HCT116 (cell line): ENCODE results near the gene CDHR1. TPM values are rescaled to one million over a fixed set of nuclear protein-coding genes. Genes with fewer than 3 reads are reported as not detected.

Experiments used
- ATAC-seq: fragments of 200-7000 bp; cut with Tn5 transposase; 2 replicates; pipeline ENCODE4 v1.9.1; 2020; ENCODE audit warnings: mild to moderate bottlenecking, moderate library complexity
- BruUV-seq: library from RNA; stranded (reverse); fragments of 400-500 nt; replicated peaks from 2 replicates; lab custom pipeline; 2021; lab: Mats Ljungman, UMichigan
- CTCF ChIA-PET: fragments of 300-600 bp; sonication (Branson Sonifier 250); formaldehyde crosslinking; loops from one replicate; lab custom pipeline; 2021; ENCODE audit warnings: antibody characterized with exemption; lab: Charles Lee
- POLR2A ChIA-PET: fragments of 300-600, 350-600 bp; sonication (Branson Sonifier 250); formaldehyde crosslinking; loops from one replicate; lab custom pipeline; 2021; ENCODE audit warnings: antibody characterized with exemption; lab: Charles Lee
- RAD21 ChIA-PET, 2 experiments: fragments of 300-600 bp; sonication (Branson Sonifier 250); formaldehyde crosslinking; loops; one replicate each; lab custom pipeline; 2023; ENCODE audit warnings: low total read pairs in 2 of 2; ENCODE audit not compliant: uncharacterized antibody in 2 of 2, unreplicated experiment in 2 of 2, low non-redundant PET in 1 of 2; lab: Charles Lee
- DNase-seq: peaks from one replicate; pipeline ENCODE4 v3.0.0-alpha.2; 2010; ENCODE audit warnings: low read depth, low spot score
- H2AFZ ChIP-seq: fragments of 200-600 bp; shearing (Covaris generic), sonication (generic); 2 replicates; pipeline ENCODE4 v1.6.1; 2017; ENCODE audit warnings: low read depth, mixed run types, mixed read lengths, antibody characterized with exemption, low read length; ENCODE audit not compliant: poor library complexity, severe bottlenecking
- H3K27ac ChIP-seq: 2 replicates; pipeline ENCODE4 v1.5.1; 2012; ENCODE audit warnings: low read depth, low read length
- H3K27me3 ChIP-seq: fragments of 200-600 bp; sonication (generic); 2 replicates; pipeline ENCODE4 v1.6.1; 2016; ENCODE audit warnings: mixed run types, low read length, mixed read lengths; ENCODE audit not compliant: insufficient read depth
- H3K36me3 ChIP-seq, 2 experiments: fragments of 200-500 bp in 1 of 2; fragments of 200-600 bp in 1 of 2; sonication (Bioruptor generic) in 1 of 2; sonication (generic) in 1 of 2; 2 replicates each; pipeline versions ENCODE4 v1.5.1 to v1.6.1; 2014 to 2016; ENCODE audit warnings: low read length in 2 of 2, inconsistent platforms in 1 of 2, mixed read lengths in 1 of 2, mixed run types in 1 of 2; ENCODE audit not compliant: insufficient read depth in 2 of 2, control insufficient read depth in 1 of 2
- H3K4me1 ChIP-seq, 2 experiments: fragments of 200-600 bp in 1 of 2; sonication (generic) in 1 of 2; 2 replicates each; pipeline versions ENCODE4 v1.5.1 to v1.6.1; 2012 to 2017; ENCODE audit warnings: low read length in 2 of 2, inconsistent platforms in 1 of 2, mild to moderate bottlenecking in 1 of 2, mixed read lengths in 1 of 2, mixed run types in 1 of 2, moderate library complexity in 1 of 2; ENCODE audit not compliant: insufficient read depth in 2 of 2, control insufficient read depth in 1 of 2
- H3K4me2 ChIP-seq: fragments of 200-600 bp; sonication (generic); 2 replicates; pipeline ENCODE4 v1.6.1; 2017; ENCODE audit warnings: mixed run types, low read length, mixed read lengths
- H3K4me3 ChIP-seq, 2 experiments: fragments of 200-600 bp in 1 of 2; sonication (generic) in 1 of 2; replicated peaks in 1 of 2; 2 replicates each; pipeline ENCODE4 v1.5.1; 2011 to 2016; ENCODE audit warnings: low read length in 2 of 2, control low read depth in 1 of 2, low read depth in 1 of 2, mild to moderate bottlenecking in 1 of 2, mixed read lengths in 1 of 2, mixed run types in 1 of 2
- H3K79me2 ChIP-seq: fragments of 200-600 bp; sonication (generic); 2 replicates; pipeline ENCODE4 v1.6.1; 2017; ENCODE audit warnings: mild to moderate bottlenecking, mixed run types, low read length, moderate library complexity, mixed read lengths; ENCODE audit not compliant: insufficient read depth
- H3K9ac ChIP-seq: fragments of 200-600 bp; sonication (generic); 2 replicates; pipeline ENCODE4 v1.6.1; 2016; ENCODE audit warnings: low read length, mixed read lengths
- H3K9me2 ChIP-seq: fragments of 200-600 bp; sonication (generic), shearing (Covaris generic); 2 replicates; pipeline ENCODE4 v1.6.1; 2017; ENCODE audit warnings: mixed run types, mild to moderate bottlenecking, moderate library complexity; ENCODE audit not compliant: insufficient read depth
- H3K9me3 ChIP-seq, 2 experiments: fragments of 200-500 bp in 1 of 2; fragments of 200-600 bp in 1 of 2; sonication (Bioruptor generic) in 1 of 2; sonication (generic) in 1 of 2; 2 replicates each; pipeline ENCODE4 v1.6.1; 2014 to 2017; ENCODE audit warnings: low read length in 2 of 2, mixed read lengths in 2 of 2, inconsistent platforms in 1 of 2, low read depth in 1 of 2, mild to moderate bottlenecking in 1 of 2, mixed run types in 1 of 2, moderate library complexity in 1 of 2; ENCODE audit not compliant: control insufficient read depth in 1 of 2, insufficient read depth in 1 of 2
- H4K20me1 ChIP-seq: fragments of 200-600 bp; sonication (generic), shearing (Covaris generic); 2 replicates; pipeline ENCODE4 v1.6.1; 2017; ENCODE audit warnings: mixed run types, mild to moderate bottlenecking, moderate library complexity; ENCODE audit not compliant: insufficient read depth
- CEBPB ChIP-seq: IDR thresholded peaks from 2 replicates; pipeline ENCODE4 v1.6.1; 2012; ENCODE audit warnings: low read depth
- CTCF ChIP-seq, 3 experiments: fragments of 200-600 bp in 1 of 3; sonication (generic) in 1 of 3; IDR thresholded peaks in 2 of 3; conservative IDR thresholded peaks in 1 of 3; 2 replicates each; pipeline ENCODE4 v1.5.1; 2012 to 2017; ENCODE audit warnings: low read depth in 2 of 3, low read length in 2 of 3, antibody characterized with exemption in 1 of 3, borderline replicate concordance in 1 of 3, control low read depth in 1 of 3, mild to moderate bottlenecking in 1 of 3, mixed read lengths in 1 of 3, mixed run types in 1 of 3, moderate library complexity in 1 of 3; ENCODE audit not compliant: insufficient read depth in 1 of 3
- EGR1 ChIP-seq: IDR thresholded peaks from 2 replicates; pipeline ENCODE4 v1.6.1; 2012; ENCODE audit warnings: low read depth
- ELF1 ChIP-seq: IDR thresholded peaks from 2 replicates; pipeline ENCODE4 v1.6.1; 2012; ENCODE audit warnings: low read depth, borderline replicate concordance
- EZH2 ChIP-seq: fragments of 200-600 bp; sonication (generic); IDR thresholded peaks from 2 replicates; pipeline ENCODE4 v1.6.1; 2017; ENCODE audit warnings: antibody characterized with exemption, mixed run types
- EZH2phosphoT487 ChIP-seq: fragments of 200-600 bp; IDR thresholded peaks from 2 replicates; pipeline ENCODE4 v1.6.1; 2018; ENCODE audit warnings: antibody characterized with exemption, borderline replicate concordance
- JUND ChIP-seq: IDR thresholded peaks from 2 replicates; pipeline ENCODE4 v1.6.1; 2012
- POLR2A ChIP-seq: IDR thresholded peaks from 2 replicates; pipeline ENCODE4 v1.7.0; 2011; ENCODE audit warnings: borderline replicate concordance; ENCODE audit not compliant: insufficient read depth, insufficient read length; ENCODE audit errors: extremely low read depth
- POLR2AphosphoS5 ChIP-seq: IDR thresholded peaks from 2 replicates; pipeline ENCODE4 v1.6.1; 2011; ENCODE audit warnings: mild to moderate bottlenecking, low read depth, low read length, moderate library complexity
- RAD21 ChIP-seq: IDR thresholded peaks from 2 replicates; pipeline ENCODE4 v1.6.1; 2012; ENCODE audit warnings: low read depth, mild to moderate bottlenecking
- REST ChIP-seq: IDR thresholded peaks from 2 replicates; pipeline ENCODE4 v1.6.1; 2012; ENCODE audit warnings: low read depth
- SP1 ChIP-seq: IDR thresholded peaks from 2 replicates; pipeline ENCODE4 v1.6.1; 2012; ENCODE audit warnings: low read depth
- SRF ChIP-seq: IDR thresholded peaks from 2 replicates; pipeline ENCODE4 v1.6.1; 2012; ENCODE audit warnings: low read depth
- YY1 ChIP-seq: IDR thresholded peaks from 2 replicates; pipeline ENCODE4 v1.6.1; 2011; ENCODE audit warnings: low read length, low read depth, moderate library complexity, mild to moderate bottlenecking; ENCODE audit not compliant: insufficient replicate concordance; ENCODE audit errors: extremely low read depth
- ZBTB33 ChIP-seq: IDR thresholded peaks from 2 replicates; pipeline ENCODE4 v1.6.1; 2011; ENCODE audit warnings: mild to moderate bottlenecking, low read length, moderate library complexity; ENCODE audit not compliant: insufficient replicate concordance; ENCODE audit errors: extremely low read depth
- ZNF274 ChIP-seq: fragments of 200-500 bp; sonication (Bioruptor generic); IDR thresholded peaks from 2 replicates; pipeline ENCODE4 v1.6.1; 2014; ENCODE audit warnings: mild to moderate bottlenecking, low read depth, low read length, inconsistent platforms
- intact Hi-C: fragments of 100-400 bp; cut with micrococcal nuclease; formaldehyde crosslinking; loops from 2 replicates; pipeline ENCODE4 v1.10.0; 2022
- total RNA-seq: library from RNA; stranded (reverse); gene quantifications from one replicate; pipeline ENCODE4 v1.2.1, GENCODE V29; 2021; ENCODE audit not compliant: unreplicated experiment
- TF ChIP-seq, protein P1 (sequence below): IDR thresholded peaks from 2 replicates; pipeline ENCODE4 v1.6.1; 2012
- TF ChIP-seq, protein P2 (sequence below): IDR thresholded peaks from 2 replicates; pipeline ENCODE4 v1.6.1; 2012

Gene CDHR1
- total RNA-seq, 1 experiment from 2014 or later = not detected

GRCh38 chr10:84204610-84205009 is 10.3 kb downstream of the CDHR1 start:
- Histone ChIP-seq H3K9me3 (no peaks in the 10 kb centered on the region), H3K27me3 (peaks cover 19% of the 10 kb centered on the region), H3K9me2 (no peaks in the 10 kb centered on the region), H3K27ac (no peak overlapping the region), H4K20me1 (no peaks in the 10 kb centered on the region), H3K9ac (no peak overlapping the region), H3K4me2 (no peak overlapping the region), H2AFZ (no peak overlapping the region), H3K4me3 (no peak overlapping the region), H3K4me1 (no peaks in the 10 kb centered on the region), H3K79me2 (no peaks in the 10 kb centered on the region)
- RAD21 ChIA-PET = no interaction called here
- ATAC-seq = no peak
- no TSS peak for BruUV-seq
- POLR2A ChIA-PET = no interaction called here
- CTCF ChIA-PET = interaction anchor here (1.0 to 1.7 kb wide), 3 partner anchors 13 to 57 kb away, joined by 4 to 5 read pairs (median 4); no protein-coding TSS in a partner anchor
- intact Hi-C loops = loop anchor here (1.0 kb wide), 2 partner anchors 56 to 78 kb away; no protein-coding TSS in a partner anchor
- TF ChIP-seq CEBPB (no peak), SP1 (no peak), YY1 (no peak), EZH2phosphoT487 (no peak), POLR2A (no peak), CTCF (IDR thresholded peaks at IDR 0.05 in 2 of 3, conservative IDR thresholded peaks at IDR 0.05 in 1 of 3; ENCODE audit: borderline replicate concordance in 1 of 3, insufficient read depth in 1 of 3, low read depth in 2 of 3, low read length in 2 of 3) (no peak), EZH2 (no peak), REST (no peak), ZBTB33 (no peak), RAD21 (no peak), JUND (no peak), EGR1 (no peak), ZNF274 (no peak), POLR2AphosphoS5 (no peak), SRF (no peak), ELF1 (no peak)
- TF ChIP-seq, protein P1, sequence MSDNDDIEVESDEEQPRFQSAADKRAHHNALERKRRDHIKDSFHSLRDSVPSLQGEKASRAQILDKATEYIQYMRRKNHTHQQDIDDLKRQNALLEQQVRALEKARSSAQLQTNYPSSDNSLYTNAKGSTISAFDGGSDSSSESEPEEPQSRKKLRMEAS = no peak
- TF ChIP-seq, protein P2, sequence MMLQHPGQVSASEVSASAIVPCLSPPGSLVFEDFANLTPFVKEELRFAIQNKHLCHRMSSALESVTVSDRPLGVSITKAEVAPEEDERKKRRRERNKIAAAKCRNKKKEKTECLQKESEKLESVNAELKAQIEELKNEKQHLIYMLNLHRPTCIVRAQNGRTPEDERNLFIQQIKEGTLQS = no peak
- TF ChIP-seq, all 23 proteins: peak for 0
- no peaks in the 10 kb centered on the region for H3K36me3 ChIP-seq
- DNase-seq = no peak
